ENCODE measurements around the gene ENPP1.
"Not testable (repeated sequence)": the region's sequence is repeated elsewhere in the genome, so short reads cannot be mapped to it uniquely, and the experiment has no call there.

Gene ENPP1

GRCh38 chr6:131832363-131832762, 24.5 kb downstream of the ENPP1 start:
- no peak for DNase-seq

GRCh38 chr6:131838051-131838450, 30.2 kb downstream of the ENPP1 start:
- no peak for DNase-seq

- no peak for DNase-seq
Measured at GRCh38 chr6:131839388-131839787, 31.6 kb downstream of the ENPP1 start.

GRCh38 chr6:131840441-131840840, 32.6 kb downstream of the ENPP1 start:
- DNase-seq, result no peak

GRCh38 chr6:131840936-131841583, 33.2 kb downstream of the ENPP1 start:
- DNase-seq, result no peak

GRCh38 chr6:131843768-131844167, 35.9 kb downstream of the ENPP1 start:
- DNase-seq, result no peak

GRCh38 chr6:131844243-131844841, 36.5 kb downstream of the ENPP1 start:
- DNase-seq, result no peak

- DNase-seq, result no peak
Measured at GRCh38 chr6:131846023-131846663, 38.3 kb downstream of the ENPP1 start.

GRCh38 chr6:131846905-131847304, 39.1 kb downstream of the ENPP1 start:
- no peak for DNase-seq

- no peak for DNase-seq
Measured at GRCh38 chr6:131849799-131850198, 42.0 kb downstream of the ENPP1 start.

GRCh38 chr6:131851049-131851769, 43.4 kb downstream of the ENPP1 start:
- DNase-seq, result no peak

GRCh38 chr6:131852200-131852599, 44.4 kb downstream of the ENPP1 start:
- no peak for DNase-seq

GRCh38 chr6:131854803-131855202, 47.0 kb downstream of the ENPP1 start:
- DNase-seq, result no peak

- no peak for DNase-seq
Measured at GRCh38 chr6:131858765-131859415, 51.1 kb downstream of the ENPP1 start.

- not testable (repeated sequence) for DNase-seq
Measured at GRCh38 chr6:131859658-131860057, 51.8 kb downstream of the ENPP1 start.

GRCh38 chr6:131861381-131861780, 53.6 kb downstream of the ENPP1 start:
- DNase-seq, result no peak

- no peak for DNase-seq
Measured at GRCh38 chr6:131862476-131862875, 54.7 kb downstream of the ENPP1 start.

- no peak for DNase-seq
Measured at GRCh38 chr6:131867744-131868143, 59.9 kb downstream of the ENPP1 start.

- DNase-seq, result no peak
Measured at GRCh38 chr6:131868836-131869235, 61.0 kb downstream of the ENPP1 start.

GRCh38 chr6:131875647-131876046, 67.8 kb downstream of the ENPP1 start:
- no peak for DNase-seq

- DNase-seq, result no peak
Measured at GRCh38 chr6:131876545-131876944, 68.7 kb downstream of the ENPP1 start.

- no peak for DNase-seq
Measured at GRCh38 chr6:131877999-131878789, 70.4 kb downstream of the ENPP1 start.
